ENCODE data around the gene GATAD1. TPM values are rescaled to one million over a fixed set of nuclear protein-coding genes. Genes with fewer than 3 reads are reported as not detected.
"Not testable (repeated sequence)": the region's sequence is repeated elsewhere in the genome, so short reads cannot be mapped to it uniquely, and the experiment has no call there.

The GATAD1 gene
- polyA plus RNA-seq, 3 donors = 6.6 to 34.1 (median 7.6) TPM

DNA sequence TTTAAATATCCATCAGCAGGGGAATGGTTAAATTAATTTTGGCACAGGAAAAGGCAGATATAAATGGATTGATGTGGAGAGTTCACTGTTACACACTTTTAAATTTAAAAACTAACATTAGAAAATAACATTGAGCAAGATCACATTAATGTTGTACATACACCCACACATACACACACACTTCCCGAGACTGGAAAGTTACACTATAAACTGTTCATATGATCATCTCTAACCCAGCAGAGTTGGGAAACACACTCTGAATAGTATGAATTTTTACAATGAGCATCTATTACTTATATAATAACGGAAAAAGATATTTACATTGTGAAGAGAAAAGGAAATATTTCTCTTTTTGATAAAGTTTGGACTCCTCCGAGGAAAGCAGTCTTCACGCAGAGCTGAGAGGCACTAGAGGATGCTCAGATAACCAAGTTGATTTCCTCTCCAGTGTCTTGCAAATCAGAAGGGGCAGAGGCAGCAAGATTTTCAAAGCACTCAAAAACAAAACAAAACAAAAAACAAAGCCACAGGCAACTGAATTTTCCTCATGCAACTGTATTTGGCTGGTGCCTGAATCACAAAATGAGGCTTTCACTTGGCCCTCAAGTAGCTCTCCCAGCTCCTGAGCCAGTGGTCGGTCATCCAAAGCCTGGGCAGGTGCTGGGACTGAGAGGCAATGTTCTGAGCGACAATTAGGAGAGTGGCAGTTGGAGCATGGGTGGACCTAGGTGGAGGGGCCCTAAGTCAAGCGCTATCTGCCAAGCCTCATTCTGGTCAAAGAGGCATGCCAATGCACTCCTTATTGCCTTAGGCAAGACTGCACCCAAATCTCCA, 10.5 kb upstream of the GATAD1 start:
- intact Hi-C loops (cut with micrococcal nuclease) = no loop called here
- no peak overlapping the region for H3K27ac ChIP-seq (ENCODE audit: low read depth in 1 of 2, low read length in 2 of 2)
- no peaks in the 10 kb centered on the region for H3K36me3 ChIP-seq (replicated peaks in 1 of 2; ENCODE audit: control insufficient read depth in 1 of 2, insufficient read depth in 2 of 2, low read length in 2 of 2)
- H3K27me3 Mint-ChIP-seq (ENCODE audit: low read depth in 3 of 3) = peaks cover 2 to 5% (median 5%) of the 10 kb centered on the region in 3 donors
- H3K79me2 ChIP-seq (ENCODE audit: insufficient read depth, low read length) = no peaks in the 10 kb centered on the region
- no peaks in the 10 kb centered on the region for H4K20me1 ChIP-seq (ENCODE audit: insufficient read depth, low read length)
- H3K4me3 Mint-ChIP-seq = no peak overlapping the region
- H2AFZ ChIP-seq (ENCODE audit: insufficient read depth, low read depth, low read length, poor library complexity, severe bottlenecking) = no peak overlapping the region
- H3K27me3 ChIP-seq (ENCODE audit: control insufficient read depth in 2 of 2, insufficient read depth in 2 of 2, low read length in 2 of 2) = no peaks in the 10 kb centered on the region
- H3K9me3 Mint-ChIP-seq = peaks cover 0 to 2% (median 0%) of the 10 kb centered on the region in 7 donors
- no peaks in the 10 kb centered on the region for H3K9me3 ChIP-seq (replicated peaks in 1 of 2; ENCODE audit: control insufficient read depth in 1 of 2, insufficient read depth in 1 of 2, low read length in 2 of 2)
- no peak overlapping the region for H3K4me3 ChIP-seq (replicated peaks in 1 of 3; ENCODE audit: low read depth in 2 of 3, low read length in 3 of 3)
- DNase-seq = no peak
- no peak for TF ChIP-seq CTCF (IDR thresholded peaks at IDR 0.05)
- H3K9ac ChIP-seq (ENCODE audit: insufficient read depth, low read length, poor library complexity, severe bottlenecking) = no peak overlapping the region
- H3K4me2 ChIP-seq (replicated peaks; ENCODE audit: extremely low read depth, low read length, poor library complexity, severe bottlenecking) = no peak overlapping the region
- H3K36me3 Mint-ChIP-seq = no peaks in the 10 kb centered on the region
- no peaks in the 10 kb centered on the region for H3K4me1 Mint-ChIP-seq
- H3K4me1 ChIP-seq (ENCODE audit: control insufficient read depth in 1 of 2, insufficient read depth in 2 of 2, low read length in 2 of 2) = no peaks in the 10 kb centered on the region
- 96% methylated on average over 4 of the region's 7 CpGs for WGBS (ENCODE audit: insufficient coverage)
- no peak overlapping the region for H3K27ac Mint-ChIP-seq

- no peak overlapping the region for H3K27ac ChIP-seq (ENCODE audit: low read depth in 1 of 2, low read length in 2 of 2)
- intact Hi-C loops (cut with micrococcal nuclease) = no loop called here
- 100% methylated on average over 3 of the region's 6 CpGs for WGBS (ENCODE audit: insufficient coverage)
- no peak for TF ChIP-seq CTCF (IDR thresholded peaks at IDR 0.05)
- no peaks in the 10 kb centered on the region for H3K4me1 ChIP-seq (ENCODE audit: control insufficient read depth in 1 of 2, insufficient read depth in 2 of 2, low read length in 2 of 2)
- Mint-ChIP-seq H3K9me3 (peaks cover 4 to 8% (median 6%) of the 10 kb centered on the region in 7 donors), H3K4me3 (no peak overlapping the region), H3K4me1 (no peaks in the 10 kb centered on the region), H3K27me3 (ENCODE audit: low read depth in 3 of 3) (peaks cover 2 to 5% (median 5%) of the 10 kb centered on the region in 3 donors), H3K36me3 (no peaks in the 10 kb centered on the region), H3K27ac (no peak overlapping the region)
- H3K9me3 ChIP-seq (replicated peaks in 1 of 2; ENCODE audit: control insufficient read depth in 1 of 2, insufficient read depth in 1 of 2, low read length in 2 of 2) = no peaks in the 10 kb centered on the region
- no peak for DNase-seq
- H3K4me2 ChIP-seq (replicated peaks; ENCODE audit: extremely low read depth, low read length, poor library complexity, severe bottlenecking) = no peak overlapping the region
- no peaks in the 10 kb centered on the region for H3K36me3 ChIP-seq (replicated peaks in 1 of 2; ENCODE audit: control insufficient read depth in 1 of 2, insufficient read depth in 2 of 2, low read length in 2 of 2)
- no peaks in the 10 kb centered on the region for H3K27me3 ChIP-seq (ENCODE audit: control insufficient read depth in 2 of 2, insufficient read depth in 2 of 2, low read length in 2 of 2)
- H3K79me2 ChIP-seq (ENCODE audit: insufficient read depth, low read length) = no peaks in the 10 kb centered on the region
- no peaks in the 10 kb centered on the region for H4K20me1 ChIP-seq (ENCODE audit: insufficient read depth, low read length)
- no peak overlapping the region for H2AFZ ChIP-seq (ENCODE audit: insufficient read depth, low read depth, low read length, poor library complexity, severe bottlenecking)
- H3K4me3 ChIP-seq (replicated peaks in 1 of 3; ENCODE audit: low read depth in 2 of 3, low read length in 3 of 3) = no peak overlapping the region
- H3K9ac ChIP-seq (ENCODE audit: insufficient read depth, low read length, poor library complexity, severe bottlenecking) = no peak overlapping the region
These were observed 9.3 kb upstream of the GATAD1 start for GRCh38 chr7:92437956-92438491.

- not testable (repeated sequence) for H3K27me3 Mint-ChIP-seq (ENCODE audit: low read depth in 3 of 3); H3K36me3 ChIP-seq (replicated peaks in 1 of 2; ENCODE audit: control insufficient read depth in 1 of 2, insufficient read depth in 2 of 2, low read length in 2 of 2); H3K4me1 ChIP-seq (ENCODE audit: control insufficient read depth in 1 of 2, insufficient read depth in 2 of 2, low read length in 2 of 2); H3K27me3 ChIP-seq (ENCODE audit: control insufficient read depth in 2 of 2, insufficient read depth in 2 of 2, low read length in 2 of 2); H2AFZ ChIP-seq (ENCODE audit: insufficient read depth, low read depth, low read length, poor library complexity, severe bottlenecking); H3K36me3 Mint-ChIP-seq; DNase-seq; H3K4me2 ChIP-seq (replicated peaks; ENCODE audit: extremely low read depth, low read length, poor library complexity, severe bottlenecking); H4K20me1 ChIP-seq (ENCODE audit: insufficient read depth, low read length); H3K9me3 ChIP-seq (replicated peaks in 1 of 2; ENCODE audit: control insufficient read depth in 1 of 2, insufficient read depth in 1 of 2, low read length in 2 of 2); H3K4me3 Mint-ChIP-seq; H3K79me2 ChIP-seq (ENCODE audit: insufficient read depth, low read length); H3K9me3 Mint-ChIP-seq; H3K4me1 Mint-ChIP-seq; H3K27ac ChIP-seq (ENCODE audit: low read depth in 1 of 2, low read length in 2 of 2); H3K4me3 ChIP-seq (replicated peaks in 1 of 3; ENCODE audit: low read depth in 2 of 3, low read length in 3 of 3); H3K9ac ChIP-seq (ENCODE audit: insufficient read depth, low read length, poor library complexity, severe bottlenecking); H3K27ac Mint-ChIP-seq
- WGBS (ENCODE audit: insufficient coverage) = 100% methylated on average over 1 of the region's 2 CpGs
- intact Hi-C loops (cut with micrococcal nuclease) = loop anchor here in 1 of 2 donors (10.0 kb wide), 2 partner anchors 198 to 308 kb away; partner anchors contain the start of genes ANKIB1, CYP51A1 and KRIT1
These were observed 4.6 kb upstream of the GATAD1 start for GRCh38 chr7:92442720-92443119.
